Measurements from ENCODE around the gene HMGA1. TPM values are rescaled to one million over a fixed set of nuclear protein-coding genes. Genes with fewer than 3 reads are reported as not detected.

The HMGA1 gene
- total and polyA plus RNA-seq, 2 experiments from 2014 or later: 43.4 to 69.0 TPM

- Histone ChIP-seq H3K4me2 (no peak overlapping the region), H3K9me2 (replicated peaks; ENCODE audit: insufficient read depth) (no peaks in the 10 kb centered on the region)
- TF ChIP-seq EZH2 (IDR thresholded peaks at IDR 0.05; ENCODE audit: borderline replicate concordance): no peak
- no peak for TF ChIP-seq CTCF (IDR thresholded peaks at IDR 0.05; ENCODE audit: poor library complexity)
- no peak for TF ChIP-seq EZH2phosphoT487 (IDR thresholded peaks at IDR 0.05; ENCODE audit: low read depth, severe bottlenecking, unreplicated experiment)
Measured at GRCh38 chr6:34281702-34282334, 45.1 kb downstream of the HMGA1 start.

GRCh38 chr6:34284563-34285447 lies 48.1 kb downstream of the HMGA1 start:
- H3K27me3 ChIP-seq: no peaks in the 10 kb centered on the region
- H3K4me2 ChIP-seq: no peak overlapping the region
- H2AFZ ChIP-seq: no peak overlapping the region
- H3K4me1 ChIP-seq (ENCODE audit: insufficient read depth): no peaks in the 10 kb centered on the region
- H3K36me3 ChIP-seq (replicated peaks; ENCODE audit: insufficient read depth, low read depth): no peaks in the 10 kb centered on the region
- H3K4me3 ChIP-seq: no peak overlapping the region
- no peaks in the 10 kb centered on the region for H3K9me3 ChIP-seq (ENCODE audit: low read depth)
- H4K20me1 ChIP-seq (ENCODE audit: insufficient read depth, poor library complexity, severe bottlenecking): no peaks in the 10 kb centered on the region
- H3K79me2 ChIP-seq: no peaks in the 10 kb centered on the region
- H3K27ac ChIP-seq: no peak overlapping the region
- 96% methylated on average over 4 of the region's 4 CpGs for WGBS (ENCODE audit: low lambda C conversion rate, missing lambda C conversion rate)
- TF ChIP-seq EZH2phosphoT487 (IDR thresholded peaks at IDR 0.05; ENCODE audit: low read depth, severe bottlenecking, unreplicated experiment) (no peak), EZH2 (IDR thresholded peaks at IDR 0.05; ENCODE audit: borderline replicate concordance) (no peak), CTCF (IDR thresholded peaks at IDR 0.05; ENCODE audit: poor library complexity) (no peak)
- no peaks in the 10 kb centered on the region for H3K9me2 ChIP-seq (replicated peaks; ENCODE audit: insufficient read depth)
- no peak for DNase-seq (ENCODE audit: low spot score)

More at GRCh38 chr6:34281702-34282334, 45.1 kb downstream of the HMGA1 start:
- Histone ChIP-seq H3K36me3 (replicated peaks; ENCODE audit: insufficient read depth, low read depth) (no peaks in the 10 kb centered on the region), H2AFZ (no peak overlapping the region), H3K27ac (no peak overlapping the region), H3K4me1 (ENCODE audit: insufficient read depth) (no peaks in the 10 kb centered on the region), H3K79me2 (no peaks in the 10 kb centered on the region), H3K4me3 (no peak overlapping the region), H3K9me3 (ENCODE audit: low read depth) (no peaks in the 10 kb centered on the region), H3K27me3 (no peaks in the 10 kb centered on the region), H4K20me1 (ENCODE audit: insufficient read depth, poor library complexity, severe bottlenecking) (no peaks in the 10 kb centered on the region)
- WGBS (ENCODE audit: low lambda C conversion rate, missing lambda C conversion rate): 93% methylated on average over 6 of the region's 6 CpGs
- no peak for DNase-seq (ENCODE audit: low spot score)

DNA sequence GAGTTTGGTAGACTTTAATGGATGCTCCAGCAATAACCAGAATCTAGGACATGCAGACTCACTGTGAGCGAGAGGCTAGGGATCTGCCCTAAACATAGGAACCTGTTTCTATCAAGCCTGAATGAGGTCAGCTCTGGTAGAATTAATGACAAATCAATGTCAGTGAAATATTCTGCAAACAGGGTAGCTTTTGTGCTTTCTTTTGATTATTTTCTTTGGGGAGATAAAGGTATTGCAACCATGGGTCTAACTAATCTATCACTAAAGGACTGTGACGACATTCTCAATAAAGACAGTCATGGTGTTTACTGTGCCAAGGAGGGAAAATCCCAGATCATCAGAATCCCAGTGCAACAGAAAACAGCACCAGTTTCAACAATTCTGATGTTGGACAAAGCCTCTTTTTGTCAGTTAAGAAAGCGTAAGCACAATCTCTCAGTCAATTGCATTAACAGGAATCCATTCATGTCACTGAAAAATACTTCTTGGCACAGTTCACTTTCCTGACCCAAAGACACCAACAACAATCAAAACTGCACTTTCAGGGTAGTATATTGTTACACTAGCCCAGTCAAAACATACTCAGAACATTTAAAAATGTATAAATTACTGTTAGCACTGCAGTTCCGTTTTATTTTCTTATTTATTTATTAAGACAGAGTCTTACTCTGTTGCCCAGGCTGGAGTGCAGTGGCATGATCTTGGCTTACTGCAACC lies 48.9 kb downstream of the HMGA1 start:
- WGBS (ENCODE audit: low lambda C conversion rate, missing lambda C conversion rate): 93% methylated on average over 4 of the region's 4 CpGs
- Histone ChIP-seq H3K9me2 (replicated peaks; ENCODE audit: insufficient read depth) (no peaks in the 10 kb centered on the region), H3K4me2 (no peak overlapping the region), H3K27ac (no peak overlapping the region), H3K36me3 (replicated peaks; ENCODE audit: insufficient read depth, low read depth) (no peaks in the 10 kb centered on the region), H3K27me3 (no peaks in the 10 kb centered on the region), H3K4me1 (ENCODE audit: insufficient read depth) (no peaks in the 10 kb centered on the region), H3K9me3 (ENCODE audit: low read depth) (no peaks in the 10 kb centered on the region), H3K4me3 (no peak overlapping the region), H4K20me1 (ENCODE audit: insufficient read depth, poor library complexity, severe bottlenecking) (no peaks in the 10 kb centered on the region), H2AFZ (no peak overlapping the region), H3K79me2 (no peaks in the 10 kb centered on the region)
- no peak for DNase-seq (ENCODE audit: low spot score)
- TF ChIP-seq CTCF (IDR thresholded peaks at IDR 0.05; ENCODE audit: poor library complexity) (no peak), EZH2phosphoT487 (IDR thresholded peaks at IDR 0.05; ENCODE audit: low read depth, severe bottlenecking, unreplicated experiment) (no peak), EZH2 (IDR thresholded peaks at IDR 0.05; ENCODE audit: borderline replicate concordance) (no peak)

Data from hepatocyte (in vitro differentiated cells).